Left renal cortex interstitium (tissue), 4 donors: ENCODE results near the gene NKX2-8. TPM values are rescaled to one million over a fixed set of nuclear protein-coding genes. Genes with fewer than 3 reads are reported as not detected.

ENCODE experiments used
- DNase-seq, 4 donors: peaks; one replicate each; pipeline ENCODE4 v3.0.0-alpha.2; 2013; ENCODE audit warnings: low read depth in 4 of 4, low spot score in 2 of 4, missing footprints in 1 of 4
- polyA plus RNA-seq, 4 donors: library from polyadenylated mRNA; unstranded; fragments of 120-200 nt; gene quantifications; one replicate each; pipeline ENCODE4 v1.2.1, GENCODE V29; 2013; ENCODE audit not compliant: insufficient read length in 4 of 4

NKX2-8 gene
- not detected for polyA plus RNA-seq

DNA sequence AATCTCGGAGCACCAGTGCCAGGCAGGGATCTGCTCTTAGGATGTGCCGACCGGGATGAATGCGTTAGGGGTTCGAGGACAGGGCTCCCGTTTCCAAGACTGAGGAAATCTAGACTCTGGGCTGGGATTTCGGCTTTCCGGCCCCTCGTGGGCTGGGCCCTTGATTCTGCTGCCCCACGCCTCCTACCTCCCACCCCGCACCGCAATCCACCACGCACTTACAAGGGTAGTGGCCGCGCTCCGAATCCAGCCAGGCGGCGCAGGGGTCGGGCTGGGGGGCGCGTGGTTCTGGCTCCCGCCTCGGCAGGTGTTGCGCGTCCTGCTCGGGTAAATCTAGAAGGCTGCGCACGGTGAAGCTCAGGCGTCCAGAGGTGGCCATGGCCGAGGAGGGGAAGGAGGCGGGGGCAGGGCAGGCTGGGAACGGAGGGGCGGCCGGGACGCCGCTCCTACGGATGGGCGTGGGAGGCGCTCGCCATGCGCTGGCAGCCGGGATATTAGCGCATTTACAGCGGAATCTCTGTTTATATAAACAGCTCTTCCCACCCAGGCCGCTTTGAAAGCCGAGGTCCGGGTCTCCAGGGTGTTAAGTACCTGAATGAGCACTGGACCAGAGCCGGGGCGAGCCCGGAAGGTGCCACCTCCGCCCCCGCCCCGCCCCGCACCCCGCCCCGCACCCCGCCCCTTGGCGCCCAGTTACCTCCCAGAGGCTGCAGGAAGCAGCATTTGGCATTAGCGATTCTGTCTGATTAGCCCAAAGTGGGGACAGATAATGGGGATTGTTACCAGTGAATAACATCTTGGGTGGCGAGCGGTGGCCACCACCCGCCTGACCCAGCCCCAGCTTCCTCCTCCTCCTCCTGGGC, at the start of gene NKX2-8:
Gene NKX2-8, minus strand, starts transcription at position 604 of the 863 bp plus-strand sequence. Its CDS starts 225 bp downstream, at position 379.
- DNase-seq: no peak

DNA sequence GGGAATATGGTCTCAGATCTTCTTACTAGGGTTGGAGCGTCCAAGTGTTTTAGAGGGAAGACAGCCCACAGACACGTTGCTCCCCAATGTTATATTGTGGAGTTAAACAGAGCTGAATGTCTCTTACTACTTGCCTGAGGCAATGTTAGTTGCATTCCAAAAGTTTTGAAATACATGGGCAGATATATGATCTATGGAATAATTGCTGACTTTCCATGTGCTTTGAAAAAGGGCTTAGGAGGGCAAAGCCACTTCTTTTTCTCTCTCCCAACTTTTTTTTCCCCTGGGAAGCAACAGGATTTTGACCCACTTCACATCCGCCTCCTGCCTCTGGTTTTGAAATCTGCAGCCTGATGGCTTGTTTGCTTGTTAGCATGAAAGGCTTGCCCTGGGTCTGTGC, 45.6 kb upstream of the NKX2-8 start:
- no peak for DNase-seq

DNA sequence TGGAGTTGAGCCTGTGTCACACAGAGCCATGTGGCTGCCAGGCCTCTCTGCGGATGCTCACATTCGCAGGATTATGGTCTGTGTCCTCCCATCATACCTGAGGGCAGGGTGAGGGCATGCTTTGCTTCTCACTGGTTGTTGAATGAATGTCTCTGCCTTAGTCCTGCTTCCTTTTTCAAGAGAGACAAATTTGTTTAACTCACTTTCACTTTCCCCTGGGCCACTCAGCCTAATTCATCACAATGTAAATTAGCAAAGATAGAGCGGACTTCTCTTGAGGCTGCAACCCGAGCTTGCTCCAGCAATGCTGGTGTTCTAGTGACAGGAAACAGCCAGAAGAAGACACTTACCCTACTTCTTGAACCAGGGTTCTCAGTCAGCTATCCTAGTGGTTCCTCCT, 43.7 kb upstream of the NKX2-8 start:
- DNase-seq: no peak

DNA sequence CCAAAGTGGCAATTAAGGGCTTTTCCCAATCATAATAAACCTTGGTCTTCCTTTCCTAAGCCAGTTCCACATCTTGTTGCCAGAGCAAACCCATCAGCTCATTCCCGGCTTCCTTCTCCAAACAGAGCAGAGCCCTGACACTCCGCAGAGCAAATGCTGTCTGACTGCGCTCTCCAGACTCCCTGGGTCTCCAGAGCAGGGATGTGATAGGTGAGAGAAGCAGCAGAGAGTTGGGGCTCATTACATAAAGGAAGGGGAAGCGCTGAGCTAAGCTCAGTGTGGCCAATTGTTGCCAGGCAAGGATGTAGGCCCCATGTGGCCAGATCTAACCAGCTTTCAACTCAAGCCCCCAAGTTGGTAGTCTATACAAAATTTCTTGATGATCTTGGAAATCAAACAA, 43.0 kb upstream of the NKX2-8 start:
- no peak for DNase-seq

DNA sequence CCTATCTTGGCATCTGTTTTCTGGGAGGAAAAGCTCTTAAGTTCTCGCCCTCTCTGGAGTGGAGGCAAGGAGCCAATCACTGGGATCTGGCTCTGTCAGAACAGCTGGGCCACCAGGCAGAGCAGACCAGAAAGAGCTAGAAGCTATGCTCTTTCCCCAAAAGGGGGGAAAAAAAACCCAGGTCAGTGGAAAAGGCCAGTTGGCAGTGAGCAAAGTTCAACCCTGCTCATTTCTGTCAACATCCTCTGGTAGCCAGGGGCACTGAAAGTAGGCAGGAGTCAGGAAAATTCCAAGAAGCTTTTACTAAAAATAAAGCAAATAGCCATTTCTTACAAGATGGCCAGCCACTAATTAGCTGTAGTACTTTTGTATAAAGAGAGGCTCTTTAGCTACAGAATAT, 42.6 kb upstream of the NKX2-8 start:
- no peak for DNase-seq

DNA sequence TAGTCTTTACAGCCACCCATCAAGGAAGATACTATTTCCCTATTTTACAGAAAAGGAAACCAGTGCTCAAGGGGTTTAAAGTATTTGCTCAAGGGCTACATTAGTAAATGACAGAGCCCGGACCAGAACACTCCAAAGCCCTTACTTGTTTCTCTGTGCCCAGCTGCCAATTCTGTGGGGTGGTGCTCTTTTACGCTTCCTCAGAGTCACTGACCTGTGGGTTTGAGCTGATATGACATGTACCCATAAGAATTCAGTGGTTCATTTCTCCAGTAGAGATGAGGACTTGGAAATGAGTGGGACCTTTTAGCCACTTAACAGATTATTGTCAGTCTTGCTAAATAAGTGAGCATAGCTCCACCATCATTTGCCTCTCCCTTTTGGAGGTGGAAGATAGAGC, 37.4 kb upstream of the NKX2-8 start:
- DNase-seq: no peak

DNA sequence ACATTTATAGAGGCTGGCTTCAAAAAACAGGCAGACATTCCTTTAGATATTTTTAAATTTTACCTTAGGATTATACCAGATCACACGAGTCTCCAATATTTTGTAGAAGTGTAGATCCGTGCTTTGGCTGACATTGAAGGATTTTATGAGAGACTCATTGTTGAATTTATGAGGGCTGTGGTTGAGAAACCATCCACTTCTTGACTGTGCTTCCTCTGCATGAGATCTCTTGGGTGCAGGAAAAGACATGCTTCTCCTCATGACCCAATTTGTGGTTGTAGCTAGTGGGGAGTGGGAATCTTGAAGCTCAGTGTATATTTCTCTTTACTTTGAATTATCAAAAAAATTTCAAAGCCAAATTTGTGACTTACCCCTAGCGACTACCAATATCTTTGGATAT, 36.7 kb upstream of the NKX2-8 start:
- no peak for DNase-seq

DNA sequence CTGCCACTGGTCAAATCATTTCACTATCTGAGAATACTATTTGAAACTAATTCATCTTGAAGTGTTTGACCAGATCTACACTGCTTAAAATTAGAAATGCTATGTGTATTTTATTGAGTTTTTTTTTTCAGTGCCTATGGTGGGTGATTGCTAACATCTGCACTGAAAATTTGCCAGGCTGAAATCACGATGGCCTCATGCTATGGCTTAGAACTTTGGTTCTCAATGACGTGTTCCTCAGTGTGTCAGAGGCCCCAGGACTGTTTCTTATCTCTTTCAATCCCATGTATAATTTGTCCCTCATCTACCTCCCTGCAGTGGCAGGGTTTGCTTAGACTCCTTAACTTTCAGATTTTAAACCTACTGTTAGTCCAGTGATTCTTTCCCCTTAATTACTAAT, 36.2 kb upstream of the NKX2-8 start:
- no peak for DNase-seq

DNA sequence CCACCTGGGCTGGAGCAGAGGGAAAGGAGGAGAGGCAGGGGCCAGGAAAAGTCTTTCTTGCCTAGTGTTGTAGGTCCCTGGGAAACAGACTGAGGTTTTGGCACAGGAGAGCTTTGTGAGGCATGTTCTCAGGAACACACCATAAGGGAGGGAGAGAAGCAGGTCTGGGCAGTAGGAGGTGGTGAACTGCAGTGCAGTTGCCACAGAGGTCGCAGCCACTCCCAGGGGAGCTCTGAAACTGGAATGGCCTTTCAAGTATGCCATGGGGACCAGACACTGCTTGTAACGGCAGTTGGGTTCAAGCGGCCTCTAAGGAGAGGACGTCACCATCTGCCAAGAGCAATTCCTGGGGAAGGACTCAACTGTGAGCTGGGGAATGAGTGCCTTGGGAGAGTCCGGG, 35.4 kb upstream of the NKX2-8 start:
- DNase-seq: no peak

DNA sequence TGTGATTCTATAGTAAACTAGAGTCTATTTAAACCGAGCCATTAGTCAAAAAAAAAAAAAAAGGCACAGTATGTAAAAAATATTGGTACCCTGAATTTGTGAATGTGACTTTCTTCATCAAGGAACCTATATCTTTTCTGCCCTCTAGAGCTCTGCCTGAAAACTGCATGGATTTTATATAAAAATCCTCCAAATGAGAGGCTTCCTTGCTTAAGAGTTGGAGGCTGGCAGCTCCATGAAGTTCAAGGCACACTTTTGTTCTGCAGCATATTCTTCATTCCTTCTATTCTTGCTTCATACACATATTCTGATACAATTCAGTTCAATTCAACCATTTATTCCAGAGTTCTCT, 23.1 kb upstream of the NKX2-8 start:
- DNase-seq: no peak

DNA sequence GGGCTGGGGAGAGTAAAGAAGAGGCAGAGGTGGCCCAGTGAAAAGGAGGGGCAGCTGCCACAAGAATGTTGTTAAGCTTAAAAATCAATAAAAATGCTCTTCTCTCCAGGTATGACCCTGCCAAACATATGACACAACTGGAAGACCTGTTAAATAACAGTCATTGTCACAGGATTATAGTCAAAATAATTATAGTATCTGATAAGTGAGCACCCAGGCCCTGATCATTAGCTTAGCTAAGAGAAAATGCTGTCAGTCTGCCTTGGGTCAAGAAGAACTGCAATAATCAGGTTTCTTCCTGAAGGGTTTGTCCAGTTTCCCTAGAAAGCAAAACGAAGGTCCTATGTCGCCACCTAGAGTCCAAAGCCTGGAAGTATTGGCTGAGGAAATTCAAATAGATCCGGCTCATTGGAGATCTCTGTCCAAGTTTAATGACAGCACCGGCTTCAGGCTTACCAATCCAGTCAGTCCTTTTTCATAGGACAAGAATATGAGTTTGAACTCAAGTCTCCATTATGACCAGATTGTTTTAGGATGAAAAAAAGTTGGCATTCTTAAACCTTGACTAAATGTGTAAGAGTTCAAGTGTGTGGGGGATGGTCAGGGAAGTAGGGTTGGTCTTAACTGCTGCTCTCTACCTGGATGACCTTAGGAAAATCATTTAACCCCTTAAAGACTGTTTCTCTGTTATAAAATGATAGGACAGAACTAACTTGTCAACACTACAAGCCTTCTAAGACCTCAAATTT, 22.5 kb upstream of the NKX2-8 start:
- DNase-seq: peak; percentile 44 to 79 (median 58)

DNA sequence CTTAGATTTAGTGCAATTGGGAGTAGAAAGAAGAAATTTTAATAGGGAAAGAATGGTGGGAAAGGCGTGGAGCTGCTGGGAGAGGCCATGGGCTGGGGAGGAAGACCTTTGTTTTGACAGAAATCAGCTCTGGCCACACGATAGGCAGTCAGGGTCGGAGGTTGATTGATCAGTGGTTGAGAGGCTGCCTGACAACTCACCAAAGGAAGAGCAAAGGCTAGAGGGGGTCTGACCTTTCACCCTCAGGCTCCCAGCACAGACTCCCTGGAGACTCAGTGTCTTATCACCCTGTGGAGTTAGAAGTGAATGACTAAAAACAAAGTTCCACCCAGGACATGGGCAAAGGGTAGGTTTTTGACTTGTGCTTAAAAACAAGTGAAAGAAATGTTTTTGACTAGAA, 18.0 kb upstream of the NKX2-8 start:
- DNase-seq: no peak

DNA sequence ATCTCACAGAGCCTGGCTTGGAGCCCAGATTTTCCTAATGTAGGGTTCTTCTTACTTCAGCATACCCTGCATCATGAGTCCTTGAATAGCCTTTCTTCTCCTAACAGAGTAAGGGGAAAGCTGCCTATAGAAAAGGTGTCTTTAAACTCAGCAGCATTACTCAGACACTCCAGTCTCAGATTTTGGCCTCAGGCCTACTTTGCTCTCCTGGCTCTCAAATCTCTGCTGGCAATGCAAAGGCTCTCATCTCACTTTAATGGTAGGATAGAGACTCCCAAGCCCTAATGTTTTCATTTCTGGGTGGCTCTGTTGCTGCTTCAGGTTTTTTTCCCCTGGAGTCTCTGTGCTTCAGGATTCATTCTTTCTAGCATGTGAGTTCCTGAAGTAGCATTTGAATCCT, 9.1 kb upstream of the NKX2-8 start:
- DNase-seq: no peak

DNA sequence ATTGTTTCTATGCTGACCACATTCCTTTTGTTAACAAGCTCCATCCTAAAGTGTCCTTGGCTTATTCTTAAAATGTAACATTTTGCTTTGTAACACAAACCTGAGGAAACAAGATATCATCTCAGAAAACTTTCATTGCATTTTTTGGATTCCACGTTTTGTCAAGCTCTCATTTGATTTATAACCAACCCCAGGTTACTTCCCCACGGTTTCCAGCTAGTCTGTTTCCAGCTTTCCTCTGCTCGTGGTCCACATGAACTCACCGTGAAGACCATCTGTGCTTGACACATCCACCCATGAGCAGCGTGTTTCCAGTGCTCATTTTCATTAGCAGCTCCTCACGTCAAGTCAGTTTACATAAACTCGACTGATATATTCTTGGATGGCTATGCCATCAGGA, 6.4 kb upstream of the NKX2-8 start:
- no peak for DNase-seq

DNA sequence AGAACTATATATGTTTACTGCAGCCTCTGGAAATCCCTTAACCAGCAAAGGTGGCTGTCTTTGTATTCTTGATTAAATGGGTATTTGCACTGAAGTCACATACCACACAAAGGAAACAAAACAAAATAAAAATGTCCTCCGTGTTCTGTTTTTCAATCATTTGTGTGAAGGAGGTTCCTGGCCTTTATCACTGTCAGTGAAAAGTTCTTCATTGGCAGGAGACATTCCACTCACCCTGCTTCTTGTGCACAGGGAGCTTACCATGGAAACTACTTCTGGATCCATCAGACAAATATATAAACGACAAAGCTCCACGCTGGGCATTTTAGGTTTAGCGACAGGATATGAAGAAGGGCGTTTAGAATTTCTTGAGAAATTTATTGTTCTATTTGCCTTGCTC, 5.7 kb upstream of the NKX2-8 start:
- no peak for DNase-seq

DNA sequence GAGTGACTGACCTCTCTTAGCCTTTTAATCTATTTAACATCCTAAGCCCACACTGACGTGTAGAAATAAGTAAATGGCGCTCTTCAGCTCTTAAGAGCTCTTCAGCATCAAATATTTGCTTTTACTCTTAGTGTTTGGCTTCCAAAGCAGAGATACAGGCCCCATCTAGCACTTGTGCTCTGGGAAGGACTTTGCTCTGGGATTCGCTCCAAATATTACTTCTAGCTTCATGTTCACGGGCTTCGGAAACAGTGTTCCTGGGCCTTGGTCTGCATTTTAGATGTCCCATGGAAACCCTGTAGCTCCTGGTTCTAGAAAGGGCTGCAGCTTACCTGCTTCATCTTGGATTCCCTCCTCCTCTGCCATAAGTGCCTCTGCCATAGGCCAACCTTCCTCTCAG, 2.7 kb upstream of the NKX2-8 start:
- DNase-seq: no peak

DNA sequence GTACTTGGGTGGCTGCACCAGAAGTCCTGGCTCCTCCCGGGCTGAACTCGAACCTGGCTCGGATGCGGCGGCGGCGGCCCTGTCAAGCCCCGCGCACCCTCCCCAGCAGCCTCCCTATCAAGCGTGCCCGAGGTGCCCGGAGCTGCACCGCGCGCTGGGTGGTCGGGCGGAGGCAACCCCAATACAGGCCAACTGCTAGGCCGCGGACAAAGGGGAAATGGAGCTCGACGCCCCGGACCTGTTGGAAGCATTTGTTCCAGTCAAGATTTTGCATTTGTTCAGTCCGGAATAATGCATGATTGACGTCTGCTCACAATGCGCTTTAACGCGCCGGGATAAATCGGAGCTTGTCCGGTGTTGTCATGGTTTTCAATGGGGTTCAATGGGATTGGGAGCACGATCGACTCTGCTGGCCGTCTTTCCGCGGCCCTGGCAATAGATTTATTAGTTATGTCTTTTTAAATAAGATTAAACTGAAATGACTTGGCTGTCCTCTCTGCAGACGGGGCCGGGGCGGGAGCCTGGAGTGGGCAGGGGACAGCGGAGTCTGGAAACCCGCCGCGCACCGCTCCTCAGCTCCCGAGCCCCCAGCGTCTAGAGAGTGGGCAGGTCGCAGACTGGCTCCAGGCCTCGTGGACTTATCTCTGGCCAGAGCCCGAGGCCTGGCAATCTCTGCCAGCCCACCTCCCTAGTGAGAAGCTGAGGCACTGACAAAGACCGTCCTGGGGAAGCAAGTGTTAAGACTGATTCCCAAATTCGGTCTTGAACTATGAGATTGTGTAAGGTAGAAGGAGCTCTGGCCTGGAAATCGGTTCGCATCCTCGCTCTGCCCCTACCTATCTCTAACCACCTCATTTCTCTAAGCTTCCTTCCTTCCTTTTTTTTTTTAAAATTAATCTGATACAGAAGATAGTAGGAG, 1.7 kb upstream of the NKX2-8 start:
- no peak for DNase-seq

DNA sequence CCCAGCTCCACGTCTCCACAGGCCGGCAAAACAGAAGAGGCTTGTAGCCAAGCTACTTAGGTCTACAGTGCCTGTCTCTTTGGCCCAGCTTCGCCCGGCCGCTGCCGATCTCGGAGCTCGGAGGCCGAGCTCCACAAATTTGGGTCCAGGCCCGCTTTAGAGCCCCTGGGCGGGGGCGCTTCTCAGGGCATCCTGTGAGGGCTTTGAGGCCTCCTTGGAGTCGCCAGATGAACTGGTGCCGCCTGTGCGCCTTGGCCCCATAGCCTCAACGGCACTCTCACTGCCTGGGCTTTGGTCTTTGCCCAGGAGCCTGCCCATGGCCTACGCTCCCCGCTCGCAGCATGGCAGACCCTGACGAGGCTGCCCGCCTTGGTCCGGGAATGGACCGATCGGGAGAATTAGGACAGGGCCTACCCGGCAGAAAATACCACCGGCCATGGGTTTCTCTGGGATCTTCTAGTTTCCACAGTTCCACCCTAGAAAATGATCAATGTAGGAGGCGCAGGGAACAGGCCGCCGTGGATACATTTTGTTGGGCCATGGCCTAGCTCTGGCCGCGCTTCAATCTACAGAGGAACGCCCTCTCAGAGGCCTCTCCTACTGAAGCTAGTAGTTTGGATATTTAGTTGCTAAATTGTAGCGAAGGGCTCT, 953 bp upstream of the NKX2-8 start:
- no peak for DNase-seq

DNA sequence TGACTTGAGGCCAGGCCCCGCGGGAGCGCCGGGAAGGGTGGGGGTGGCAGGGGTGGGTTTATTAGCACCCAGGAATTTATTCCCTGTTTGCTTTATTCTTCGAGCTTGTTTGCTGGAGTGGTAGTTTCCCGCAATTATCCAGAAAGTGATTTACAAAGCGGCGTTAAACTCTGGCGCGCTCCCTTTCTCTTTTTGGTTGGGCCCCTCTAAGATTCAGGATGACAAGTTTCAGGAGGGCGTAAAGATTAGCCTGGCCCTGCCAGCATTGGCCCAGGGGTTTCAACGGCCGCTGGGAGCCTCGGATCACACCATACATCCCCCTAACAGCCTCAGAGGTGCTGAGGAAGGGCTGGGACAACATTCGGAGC, 444 bp upstream of the NKX2-8 start:
- no peak for DNase-seq
